Measurements from ENCODE around the gene FBLN1. TPM values are rescaled to one million over a fixed set of nuclear protein-coding genes. Genes with fewer than 3 reads are reported as not detected.

Gene FBLN1
- total RNA-seq, 1 donor from 2014 or later: 271 TPM

- no peaks in the 10 kb centered on the region for H3K9me3 Mint-ChIP-seq
- peaks cover 4% of the 10 kb centered on the region for H3K36me3 Mint-ChIP-seq
- H3K27ac Mint-ChIP-seq: no peak overlapping the region
- peaks cover 62% of the 10 kb centered on the region for H3K4me1 Mint-ChIP-seq (ENCODE audit: unreplicated experiment)
- no peak overlapping the region for H3K4me3 Mint-ChIP-seq
- no peak for DNase-seq (ENCODE audit: extremely low spot score, unreplicated experiment)
- TF ChIP-seq CTCF (conservative IDR thresholded peaks at IDR 0.05): no peak
- no peaks in the 10 kb centered on the region for H3K27me3 Mint-ChIP-seq
Observed at GRCh38 chr22:45511847-45512261, 9.2 kb downstream of the FBLN1 start.

- H3K9me3 Mint-ChIP-seq: no peaks in the 10 kb centered on the region
- H3K4me1 Mint-ChIP-seq (ENCODE audit: unreplicated experiment): peaks cover 62% of the 10 kb centered on the region
- DNase-seq (ENCODE audit: extremely low spot score, unreplicated experiment): no peak
- H3K36me3 Mint-ChIP-seq: peaks cover 4% of the 10 kb centered on the region
- H3K27ac Mint-ChIP-seq: no peak overlapping the region
- no peak for TF ChIP-seq CTCF (conservative IDR thresholded peaks at IDR 0.05)
- no peak overlapping the region for H3K4me3 Mint-ChIP-seq
- H3K27me3 Mint-ChIP-seq: no peaks in the 10 kb centered on the region
Observed at GRCh38 chr22:45512363-45512762, 9.7 kb downstream of the FBLN1 start.

- no peak for TF ChIP-seq CTCF (conservative IDR thresholded peaks at IDR 0.05)
- H3K36me3 Mint-ChIP-seq: peaks cover 4% of the 10 kb centered on the region
- DNase-seq (ENCODE audit: extremely low spot score, unreplicated experiment): no peak
- no peak overlapping the region for H3K27ac Mint-ChIP-seq
- H3K27me3 Mint-ChIP-seq: no peaks in the 10 kb centered on the region
- H3K4me3 Mint-ChIP-seq: no peak overlapping the region
- H3K9me3 Mint-ChIP-seq: no peaks in the 10 kb centered on the region
- peaks cover 46% of the 10 kb centered on the region for H3K4me1 Mint-ChIP-seq (ENCODE audit: unreplicated experiment)
Observed at GRCh38 chr22:45515676-45516075, 13.0 kb downstream of the FBLN1 start.

GRCh38 chr22:45516163-45516562 is 13.5 kb downstream of the FBLN1 start:
- H3K9me3 Mint-ChIP-seq: no peaks in the 10 kb centered on the region
- no peaks in the 10 kb centered on the region for H3K27me3 Mint-ChIP-seq
- no peak overlapping the region for H3K27ac Mint-ChIP-seq
- H3K4me1 Mint-ChIP-seq (ENCODE audit: unreplicated experiment): peaks cover 41% of the 10 kb centered on the region
- peaks cover 4% of the 10 kb centered on the region for H3K36me3 Mint-ChIP-seq
- no peak for TF ChIP-seq CTCF (conservative IDR thresholded peaks at IDR 0.05)
- no peak overlapping the region for H3K4me3 Mint-ChIP-seq
- no peak for DNase-seq (ENCODE audit: extremely low spot score, unreplicated experiment)

GRCh38 chr22:45516923-45517675 is 14.4 kb downstream of the FBLN1 start:
- peak overlapping the region; percentile 74 for H3K27ac Mint-ChIP-seq
- TF ChIP-seq CTCF (conservative IDR thresholded peaks at IDR 0.05): no peak
- no peak overlapping the region for H3K4me3 Mint-ChIP-seq
- no peak for DNase-seq (ENCODE audit: extremely low spot score, unreplicated experiment)
- H3K27me3 Mint-ChIP-seq: no peaks in the 10 kb centered on the region
- H3K4me1 Mint-ChIP-seq (ENCODE audit: unreplicated experiment): peaks cover 36% of the 10 kb centered on the region
- no peaks in the 10 kb centered on the region for H3K9me3 Mint-ChIP-seq
- H3K36me3 Mint-ChIP-seq: peaks cover 4% of the 10 kb centered on the region

Measured in type B pancreatic cell (in vitro differentiated cells).